ENCODE measurements around the gene SLC9C2.
"Not testable (repeated sequence)": the region's sequence is repeated elsewhere in the genome, so short reads cannot be mapped to it uniquely, and the experiment has no call there.

The SLC9C2 gene

GRCh38 chr1:173603056-173603591, at the start of gene SLC9C2:
SLC9C2 (minus strand) TSS chr1:173603072; CDS start chr1:173601776, 1,296 bp downstream.
- peak; percentile 7 for DNase-seq (ENCODE audit: low spot score)

GRCh38 chr1:173648880-173649605, 46.2 kb upstream of the SLC9C2 start:
- DNase-seq (ENCODE audit: low spot score): no peak

- DNase-seq (ENCODE audit: low spot score): no peak
Observed at GRCh38 chr1:173646656-173647055, 43.8 kb upstream of the SLC9C2 start.

- DNase-seq (ENCODE audit: low spot score): not testable (repeated sequence)
Observed at GRCh38 chr1:173642450-173643139, 39.7 kb upstream of the SLC9C2 start.

GRCh38 chr1:173639102-173639501, 36.2 kb upstream of the SLC9C2 start:
- DNase-seq (ENCODE audit: low spot score): no peak

GRCh38 chr1:173638043-173639021, 35.5 kb upstream of the SLC9C2 start:
- DNase-seq (ENCODE audit: low spot score): no peak

GRCh38 chr1:173637236-173638042, 34.6 kb upstream of the SLC9C2 start:
- not testable (repeated sequence) for DNase-seq (ENCODE audit: low spot score)

- DNase-seq (ENCODE audit: low spot score): no peak
Observed at GRCh38 chr1:173635116-173635515, 32.2 kb upstream of the SLC9C2 start, which contains the start of gene TEX50. TEX50 (plus strand) TSS chr1:173635338; CDS start chr1:173635522, 184 bp downstream.

- no peak for DNase-seq (ENCODE audit: low spot score)
Observed at GRCh38 chr1:173628888-173629287, 26.0 kb upstream of the SLC9C2 start.

GRCh38 chr1:173627269-173627668, 24.4 kb upstream of the SLC9C2 start:
- DNase-seq (ENCODE audit: low spot score): no peak

- DNase-seq (ENCODE audit: low spot score): no peak
Observed at GRCh38 chr1:173616859-173617258, 14.0 kb upstream of the SLC9C2 start.

- DNase-seq (ENCODE audit: low spot score): not testable (repeated sequence)
Observed at GRCh38 chr1:173613086-173613485, 10.2 kb upstream of the SLC9C2 start.

- DNase-seq (ENCODE audit: low spot score): no peak
Observed at GRCh38 chr1:173608503-173609216, 5.8 kb upstream of the SLC9C2 start.

GRCh38 chr1:173601588-173601987, 1.3 kb downstream of the SLC9C2 start:
- DNase-seq (ENCODE audit: low spot score): no peak

GRCh38 chr1:173596097-173596825, 6.6 kb downstream of the SLC9C2 start:
- no peak for DNase-seq (ENCODE audit: low spot score)

- DNase-seq (ENCODE audit: low spot score): not testable (repeated sequence)
Observed at GRCh38 chr1:173591138-173591537, 11.7 kb downstream of the SLC9C2 start.

GRCh38 chr1:173590557-173590956, 12.3 kb downstream of the SLC9C2 start:
- DNase-seq (ENCODE audit: low spot score): no peak

GRCh38 chr1:173581383-173582079, 21.3 kb downstream of the SLC9C2 start:
- no peak for DNase-seq (ENCODE audit: low spot score)

GRCh38 chr1:173580658-173581057, 22.2 kb downstream of the SLC9C2 start:
- no peak for DNase-seq (ENCODE audit: low spot score)
